NCI-H82 treated with DMSO at 0.1 percent for 48 hours (cell line): Measurements from ENCODE around the gene F2RL3.

Experiments used
- DNase-seq: peaks from one replicate; lab custom pipeline; 2025; ENCODE audit not compliant: unreplicated experiment; lab: John Stamatoyannopoulos, UW

Gene F2RL3

GRCh38 chr19:16888629-16889365 lies at the start of gene F2RL3:
Gene F2RL3, plus strand, starts transcription at chr19:16888999. Its CDS starts 191 bp downstream, at chr19:16889190.
- DNase-seq: no peak

GRCh38 chr19:16841391-16841926 lies 47.3 kb upstream of the F2RL3 start:
- DNase-seq: no peak

- no peak for DNase-seq
Observed at GRCh38 chr19:16846901-16847300, 41.9 kb upstream of the F2RL3 start.

DNA sequence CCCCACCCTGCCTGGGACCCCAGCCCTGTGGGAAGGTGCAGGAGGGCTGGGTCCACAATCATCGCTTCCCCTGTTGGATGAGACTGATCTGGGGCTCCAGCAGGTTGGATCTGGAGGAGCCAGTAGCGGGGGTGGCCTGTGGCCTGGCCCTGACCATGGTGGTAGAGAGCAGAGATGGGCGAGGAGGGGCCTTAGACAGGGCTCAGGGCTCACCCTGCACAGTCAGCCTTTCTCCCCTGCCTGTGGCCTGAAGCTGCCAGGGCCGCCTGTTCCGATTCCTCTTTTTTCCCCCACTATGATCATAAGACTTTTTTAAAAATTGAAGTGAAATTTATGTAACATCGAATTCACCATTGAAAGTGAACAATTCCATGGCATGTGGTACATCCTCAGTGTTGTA lies 41.4 kb upstream of the F2RL3 start:
- no peak for DNase-seq

DNA sequence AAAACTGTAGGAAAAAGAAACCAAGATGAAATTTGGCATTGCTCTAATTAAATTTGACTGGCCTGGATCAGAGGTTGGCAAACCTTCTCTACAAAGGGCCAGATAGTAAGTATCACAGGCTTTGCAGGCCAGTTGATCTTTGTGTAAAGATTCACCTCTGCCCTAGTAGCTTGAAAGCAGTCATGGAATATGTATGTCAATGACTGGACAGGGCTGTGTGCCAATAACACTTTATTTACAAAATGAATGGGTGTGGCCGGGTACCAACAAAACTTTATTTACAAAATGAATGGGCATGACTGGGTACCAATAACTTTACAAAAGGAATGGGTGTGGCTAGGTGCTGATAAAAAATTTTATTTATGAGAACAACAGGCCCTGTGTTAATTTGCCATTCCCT lies 39.6 kb upstream of the F2RL3 start:
- no peak for DNase-seq

DNA sequence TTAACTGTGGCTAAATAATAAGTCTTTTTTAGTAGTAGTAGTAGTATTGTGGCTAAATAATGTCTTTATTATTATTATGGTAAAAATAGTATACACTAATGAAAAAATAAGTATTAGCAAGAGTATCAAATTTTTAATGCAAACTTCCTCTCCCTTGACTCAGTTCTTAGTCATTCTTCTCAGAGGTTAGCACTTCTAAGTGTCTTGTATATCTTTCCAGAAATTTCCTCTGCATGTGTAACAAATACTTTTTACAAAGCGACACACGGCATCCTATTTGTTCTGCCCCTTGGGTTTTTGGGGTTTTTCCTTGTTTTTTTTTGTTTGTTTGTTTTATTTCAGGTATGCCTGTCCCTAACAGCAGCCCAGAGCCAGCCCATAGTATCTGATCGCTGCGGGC lies 38.7 kb upstream of the F2RL3 start:
- DNase-seq: no peak

- no peak for DNase-seq
Observed at GRCh38 chr19:16851031-16851712, 37.6 kb upstream of the F2RL3 start.

GRCh38 chr19:16853066-16853465 lies 35.7 kb upstream of the F2RL3 start:
- DNase-seq: no peak

GRCh38 chr19:16856091-16856490 lies 32.7 kb upstream of the F2RL3 start:
- DNase-seq: no peak

DNA sequence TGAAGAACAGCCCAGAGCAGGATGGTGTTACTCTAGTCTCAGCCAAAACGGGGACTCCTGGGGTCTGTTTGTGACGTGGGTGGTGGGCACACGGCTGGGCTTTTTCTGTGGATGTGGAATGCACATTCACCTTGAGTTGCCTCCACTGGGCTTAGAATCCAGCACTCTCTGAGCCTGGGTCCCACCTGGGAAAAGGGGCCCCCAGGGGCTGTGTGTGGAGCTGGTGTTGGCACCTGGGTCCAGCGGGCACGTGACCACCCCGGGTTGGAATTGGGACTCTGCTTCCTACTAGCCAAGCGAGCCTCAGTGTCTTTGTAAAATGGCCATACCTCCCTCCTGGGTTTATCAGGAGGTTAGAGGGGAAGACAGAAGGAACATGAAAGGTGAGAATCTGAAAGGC lies 29.2 kb upstream of the F2RL3 start:
- no peak for DNase-seq

DNA sequence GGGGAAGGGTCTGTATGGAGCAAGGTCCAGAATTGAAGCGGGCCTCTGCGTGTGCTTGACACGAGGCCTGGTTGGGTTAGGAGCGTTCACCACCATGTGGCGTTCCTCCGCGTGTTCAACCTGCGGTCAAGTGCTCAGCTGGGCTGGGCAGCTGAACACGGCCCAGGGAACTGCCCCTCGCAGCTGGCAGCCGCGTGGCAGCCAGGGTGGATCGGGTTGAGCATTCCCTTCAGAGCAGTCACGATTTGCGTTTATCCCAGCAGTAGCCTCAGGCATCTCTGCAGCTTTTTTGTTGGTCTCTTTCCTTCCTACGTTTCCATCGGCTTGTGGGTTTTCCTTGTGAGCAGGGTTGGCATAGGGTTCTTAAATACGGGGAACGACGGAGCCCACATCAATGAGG lies 28.7 kb upstream of the F2RL3 start:
- no peak for DNase-seq

GRCh38 chr19:16861011-16861410 lies 27.8 kb upstream of the F2RL3 start:
- DNase-seq: no peak

DNA sequence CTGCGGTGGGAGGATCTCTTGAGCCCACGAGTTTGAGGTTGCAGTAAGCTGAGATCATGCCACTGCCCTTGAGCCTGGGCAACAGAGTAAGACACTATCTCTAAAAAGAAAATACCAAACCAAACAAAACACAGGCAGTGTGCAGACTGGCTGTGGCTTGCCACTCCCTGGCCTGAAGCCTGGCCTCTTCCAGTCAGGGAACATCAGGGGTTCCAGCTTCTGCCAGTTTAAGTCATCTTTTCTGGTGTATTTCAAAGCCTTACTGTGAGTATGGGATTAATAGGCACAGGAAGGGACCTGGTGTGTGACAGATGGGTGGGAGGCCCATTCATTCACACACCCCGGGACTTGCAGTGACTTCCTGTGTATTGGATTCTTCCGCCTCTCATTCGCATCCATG lies 27.0 kb upstream of the F2RL3 start:
- DNase-seq: no peak

DNA sequence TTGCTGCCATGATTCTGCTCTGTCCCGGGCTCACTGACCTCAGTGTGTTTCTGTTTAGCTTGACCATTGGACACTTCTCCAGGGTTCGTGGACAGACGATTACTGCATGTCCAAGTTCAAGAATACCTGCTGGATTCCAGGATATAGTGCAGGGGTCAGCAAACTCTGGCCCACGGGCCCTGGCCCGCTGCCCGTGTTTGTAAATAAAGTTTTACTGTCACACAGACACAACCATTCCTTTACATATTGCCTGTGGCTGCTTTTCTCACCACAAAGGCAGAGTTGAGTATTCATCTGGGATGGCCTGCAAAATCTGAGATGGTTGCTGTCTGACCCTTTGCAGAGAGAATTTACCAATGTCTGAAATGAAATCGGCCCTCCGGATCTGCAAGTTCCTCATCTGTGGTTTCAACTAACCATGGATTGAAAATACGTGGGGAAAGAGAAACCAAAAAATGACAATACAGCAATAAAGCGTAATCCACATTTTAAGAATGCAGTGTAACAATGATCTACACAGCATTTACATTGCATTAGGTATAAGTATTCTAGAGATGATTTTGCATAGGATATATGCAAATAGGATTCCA lies 25.9 kb upstream of the F2RL3 start:
- no peak for DNase-seq

GRCh38 chr19:16867211-16867610 lies 21.6 kb upstream of the F2RL3 start:
- DNase-seq: no peak

DNA sequence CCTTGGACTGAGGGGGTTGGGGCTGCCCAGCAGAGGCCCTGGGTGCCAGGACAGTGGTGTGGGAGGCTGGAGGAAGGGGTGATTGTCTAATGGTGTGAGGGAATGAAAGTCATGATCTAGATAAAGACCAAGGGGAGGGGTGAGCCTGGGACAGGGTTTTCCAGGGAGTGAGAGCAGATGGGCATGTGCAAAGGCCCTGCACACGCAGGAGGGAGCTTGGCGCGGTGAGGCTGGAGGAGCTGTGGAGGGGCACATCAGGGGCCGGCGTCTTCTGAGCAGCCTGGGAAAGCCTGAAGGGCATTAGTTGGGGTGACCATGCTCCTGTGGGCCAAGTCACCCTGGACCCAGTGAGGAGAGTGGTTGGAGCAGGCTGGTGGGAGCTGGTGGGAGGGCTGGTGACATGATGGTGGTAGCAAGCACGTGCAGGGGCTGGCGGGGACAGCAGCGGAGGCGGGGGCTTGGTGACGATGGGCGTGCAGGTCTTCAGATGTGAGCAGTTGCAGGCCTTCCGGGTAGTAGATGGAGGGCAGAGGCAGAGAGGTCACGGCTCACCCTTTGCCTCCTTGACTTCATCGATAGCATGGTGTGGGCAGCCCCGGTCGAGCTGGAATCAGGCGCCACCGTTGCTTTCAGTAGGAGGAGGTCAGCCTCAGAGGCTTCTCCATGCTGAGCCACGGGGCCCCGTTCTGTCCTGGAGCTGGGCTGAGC lies 20.2 kb upstream of the F2RL3 start:
- DNase-seq: no peak

DNA sequence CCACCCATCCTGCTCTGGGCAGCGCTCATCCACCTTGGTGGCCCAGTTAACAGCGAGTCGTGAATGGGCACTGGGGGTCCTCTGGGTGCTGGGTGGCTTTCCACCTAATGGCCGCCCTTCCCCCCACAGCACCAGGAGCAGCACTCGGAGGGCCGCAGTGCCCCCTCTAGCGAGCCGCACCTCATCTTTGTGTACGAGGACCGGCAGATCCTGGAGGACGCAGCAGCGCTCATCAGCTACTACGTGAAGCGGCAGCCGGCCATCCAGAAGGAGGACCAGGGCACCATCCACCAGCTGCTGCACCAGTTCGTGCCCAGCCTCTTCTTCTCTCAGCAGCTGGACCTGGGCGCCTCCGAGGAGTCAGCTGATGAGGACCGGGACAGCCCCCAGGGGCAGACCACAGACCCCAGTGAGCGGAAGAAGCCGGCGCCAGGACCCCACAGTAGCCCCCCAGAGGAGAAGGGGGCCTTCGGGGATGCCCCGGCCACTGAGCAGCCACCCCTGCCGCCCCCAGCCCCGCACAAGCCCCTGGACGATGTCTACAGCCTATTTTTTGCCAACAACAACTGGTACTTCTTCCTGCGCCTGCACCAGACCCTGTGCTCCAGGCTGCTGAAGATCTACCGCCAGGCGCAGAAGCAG lies 19.3 kb upstream of the F2RL3 start:
- DNase-seq: no peak

DNA sequence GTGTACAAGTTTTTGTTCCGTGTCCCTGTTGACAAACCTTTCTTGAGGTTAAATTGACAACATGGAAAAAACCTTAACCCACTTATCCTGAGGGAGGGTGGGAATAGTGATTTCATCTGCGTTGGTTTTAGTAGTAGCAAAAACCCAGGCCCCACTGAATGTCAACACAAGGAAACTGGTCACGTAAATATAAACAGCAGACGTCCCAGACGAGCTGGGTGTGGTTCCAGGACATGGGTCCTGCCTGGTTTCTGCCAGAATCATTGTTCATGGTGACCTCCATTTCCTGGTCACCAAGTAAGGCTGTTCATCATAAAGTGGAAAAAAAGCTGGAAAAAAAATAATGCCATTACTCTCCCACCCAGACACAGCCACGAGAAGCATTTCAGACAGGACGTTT lies 16.9 kb upstream of the F2RL3 start:
- DNase-seq: no peak

DNA sequence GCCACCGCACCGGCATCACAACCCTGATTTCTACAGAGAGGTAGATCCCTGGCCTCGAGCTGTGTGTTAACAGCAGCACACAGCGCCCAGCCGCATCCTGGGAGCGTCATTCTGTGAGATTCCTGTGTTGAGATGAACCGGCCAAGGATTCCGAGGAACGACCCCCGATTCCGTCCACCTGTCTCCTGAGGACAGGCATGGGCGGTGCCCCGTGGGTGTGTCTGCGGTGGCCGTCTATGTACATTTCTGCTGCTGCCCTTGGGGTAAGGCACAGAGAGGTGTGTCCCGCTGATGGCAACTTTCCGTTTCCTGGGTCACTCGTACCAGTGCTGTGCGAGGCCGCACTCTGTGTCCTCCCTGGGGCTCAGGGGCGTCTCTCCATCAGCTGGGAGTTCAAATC lies 16.1 kb upstream of the F2RL3 start:
- no peak for DNase-seq

- no peak for DNase-seq
Observed at GRCh38 chr19:16873594-16873993, 15.2 kb upstream of the F2RL3 start.
